Esophagus squamous epithelium (tissue), 5 donors: ENCODE measurements around the gene CDH8. TPM values are rescaled to one million over a fixed set of nuclear protein-coding genes. Genes with fewer than 3 reads are reported as not detected.

ENCODE experiments used
- DNase-seq: peaks from one replicate; lab custom pipeline; 2025; lab: John Stamatoyannopoulos, UW
- H3K27ac ChIP-seq, 4 donors: fragments of 200-600 bp; sonication (generic); one replicate each; pipeline ENCODE4 v1.5.1; 2016 to 2019; ENCODE audit warnings: mild to moderate bottlenecking in 1 of 4
- H3K27me3 ChIP-seq, 4 donors: fragments of 200-600 bp; sonication (generic); 1 replicate in 3 of 4; 2 replicates in 1 of 4; pipeline versions ENCODE4 v1.5.1 to v1.6.0; 2017 to 2021; ENCODE audit warnings: antibody characterized with exemption in 1 of 4
- H3K36me3 ChIP-seq, 3 donors: fragments of 200-600 bp; sonication (generic); one replicate each; pipeline ENCODE4 v1.5.1; 2016 to 2019
- H3K4me1 ChIP-seq, 3 donors: fragments of 200-600 bp; sonication (generic); one replicate each; pipeline ENCODE4 v1.5.1; 2017 to 2019
- H3K4me3 ChIP-seq, 4 donors: fragments of 200-600 bp; sonication (generic); 1 replicate in 3 of 4; 2 replicates in 1 of 4; pipeline ENCODE4 v1.5.1; 2016 to 2019; ENCODE audit warnings: mild to moderate bottlenecking in 2 of 4, moderate library complexity in 1 of 4
- H3K9me3 ChIP-seq, 3 donors: fragments of 200-600 bp; sonication (generic); one replicate each; pipeline ENCODE4 v1.5.1; 2016 to 2019
- CTCF ChIP-seq, 6 experiments: fragments of 450-650 bp in 4 of 6; fragments of 200-600 bp in 2 of 6; sonication (generic) in 2 of 6; IDR thresholded peaks; one replicate each; pipeline ENCODE4 v1.5.1; 2016 to 2019; ENCODE audit warnings: antibody characterized with exemption in 6 of 6, mild to moderate bottlenecking in 4 of 6, moderate library complexity in 4 of 6
- POLR2A ChIP-seq, 4 donors: fragments of 450-650 bp; IDR thresholded peaks; one replicate each; pipeline ENCODE4 v1.6.1; 2017; ENCODE audit warnings: antibody characterized with exemption in 4 of 4, mild to moderate bottlenecking in 4 of 4, moderate library complexity in 3 of 4
- WGBS, 2 donors: methylation state at CpG; one replicate each; pipeline ENCODE4 v1.1.5; 2018; 5-methylcytosine and 5-hydroxymethylcytosine counted together
- intact Hi-C: fragments of 100-400 bp; cut with DNase I; formaldehyde crosslinking; loops from one replicate; pipeline ENCODE4 v1.15.0; 2022
- total RNA-seq, 4 donors: library from RNA; depleted of rRNA; stranded (reverse); fragments of >200 nt; gene quantifications; one replicate each; pipeline ENCODE4 v1.1.0, GENCODE V29; 2016
- donor health status: DM: yes; HTN: yes; CAD: no.

CDH8 gene
- total RNA-seq, 4 donors from 2014 or later, result 0.27 to 1.8 (median 0.81) TPM

GRCh38 chr16:61644736-61645135 lies 391.5 kb downstream of the CDH8 start:
- Histone ChIP-seq H3K27me3 (no peaks in the 10 kb centered on the region), H3K4me3 (no peak overlapping the region), H3K4me1 (no peaks in the 10 kb centered on the region), H3K9me3 (no peaks in the 10 kb centered on the region), H3K36me3 (no peaks in the 10 kb centered on the region), H3K27ac (no peak overlapping the region)
- no peak for DNase-seq
- 75 to 84% methylated on average over 3 of the region's 3 CpGs for WGBS, 2 donors
- TF ChIP-seq POLR2A (IDR thresholded peaks at IDR 0.05), result no peak
- no peak for TF ChIP-seq CTCF (IDR thresholded peaks at IDR 0.05)
- intact Hi-C loops, result no loop called here

DNA sequence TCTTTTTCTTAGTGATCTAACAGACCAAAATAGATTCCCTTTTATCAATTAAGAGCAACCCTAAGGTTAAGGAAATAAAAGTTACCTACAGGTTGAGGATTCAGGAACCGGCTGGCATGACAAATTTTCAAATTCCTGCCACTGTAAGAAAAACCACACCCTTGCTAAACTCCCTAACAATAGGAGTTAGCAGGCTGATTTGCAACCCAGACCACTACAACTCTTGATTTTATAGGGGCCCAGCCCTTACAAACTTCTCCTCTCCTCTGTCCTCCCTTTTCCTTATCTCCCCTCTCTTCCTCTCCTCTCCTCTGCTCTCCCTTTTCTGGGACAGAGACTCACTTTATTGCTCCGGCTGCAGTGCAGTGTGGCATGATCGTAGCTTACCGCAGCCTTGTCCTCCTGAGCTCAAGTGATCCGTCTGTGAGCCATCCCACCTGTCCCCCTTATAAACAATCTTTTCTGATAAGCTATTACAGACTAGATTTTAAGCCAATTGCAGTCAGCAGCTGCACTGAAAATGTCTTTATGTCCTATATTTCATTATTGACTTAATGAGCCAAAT lies 418.9 kb downstream of the CDH8 start:
- no peak for TF ChIP-seq CTCF (IDR thresholded peaks at IDR 0.05)
- WGBS, 2 donors, result 53 to 58% methylated on average over 5 of the region's 5 CpGs
- Histone ChIP-seq H3K36me3 (no peaks in the 10 kb centered on the region), H3K4me1 (no peaks in the 10 kb centered on the region), H3K27ac (no peak overlapping the region), H3K4me3 (no peak overlapping the region), H3K9me3 (no peaks in the 10 kb centered on the region), H3K27me3 (no peaks in the 10 kb centered on the region)
- no peak for DNase-seq
- intact Hi-C loops, result no loop called here

DNA sequence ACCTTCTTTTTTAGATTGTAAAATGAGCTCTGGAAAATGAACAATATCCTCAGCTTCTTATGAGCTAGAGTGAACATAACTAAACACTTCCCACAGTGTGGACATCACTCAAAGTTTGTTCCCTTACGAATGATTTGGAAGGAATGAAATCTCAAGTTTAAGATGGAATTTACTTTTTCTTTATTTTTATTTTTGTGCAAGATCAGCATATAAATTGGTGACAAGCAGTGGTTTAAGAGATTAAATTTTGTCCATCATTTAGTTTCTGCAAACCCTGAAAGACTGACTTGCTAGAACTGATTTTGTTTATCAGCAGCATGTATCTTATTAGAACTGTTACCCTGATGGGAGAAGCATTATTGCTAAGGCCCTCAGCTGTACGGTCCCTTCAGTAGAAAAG lies 420.1 kb downstream of the CDH8 start:
- TF ChIP-seq CTCF (IDR thresholded peaks at IDR 0.05) (no peak), POLR2A (IDR thresholded peaks at IDR 0.05) (no peak)
- DNase-seq, result no peak
- intact Hi-C loops, result no loop called here
- no peak overlapping the region for H3K4me3 ChIP-seq
- 75 to 94% methylated on average over 2 of the region's 2 CpGs for WGBS, 2 donors
- H3K27me3 ChIP-seq, result no peaks in the 10 kb centered on the region
- no peaks in the 10 kb centered on the region for H3K4me1 ChIP-seq
- no peaks in the 10 kb centered on the region for H3K9me3 ChIP-seq
- no peak overlapping the region for H3K27ac ChIP-seq
- no peaks in the 10 kb centered on the region for H3K36me3 ChIP-seq

GRCh38 chr16:61611847-61612491 lies 424.3 kb downstream of the CDH8 start:
- no peak overlapping the region for H3K4me3 ChIP-seq
- 55 to 76% methylated on average over 4 of the region's 4 CpGs for WGBS, 2 donors
- intact Hi-C loops, result no loop called here
- no peaks in the 10 kb centered on the region for H3K36me3 ChIP-seq
- no peak for DNase-seq
- no peaks in the 10 kb centered on the region for H3K4me1 ChIP-seq
- H3K27me3 ChIP-seq, result no peaks in the 10 kb centered on the region
- TF ChIP-seq POLR2A (IDR thresholded peaks at IDR 0.05), result no peak
- no peak for TF ChIP-seq CTCF (IDR thresholded peaks at IDR 0.05)
- no peak overlapping the region for H3K27ac ChIP-seq
- no peaks in the 10 kb centered on the region for H3K9me3 ChIP-seq

GRCh38 chr16:61606581-61606980 lies 429.7 kb downstream of the CDH8 start:
- Histone ChIP-seq H3K36me3 (no peaks in the 10 kb centered on the region), H3K4me1 (no peaks in the 10 kb centered on the region), H3K27me3 (no peaks in the 10 kb centered on the region), H3K9me3 (no peaks in the 10 kb centered on the region), H3K27ac (no peak overlapping the region), H3K4me3 (no peak overlapping the region)
- intact Hi-C loops, result no loop called here
- DNase-seq, result no peak
- 65 to 77% methylated on average over 1 of the region's 1 CpG for WGBS, 2 donors
- TF ChIP-seq CTCF (IDR thresholded peaks at IDR 0.05) (no peak), POLR2A (IDR thresholded peaks at IDR 0.05) (no peak)
